ENCODE results near the gene ANKZF1.

- TF ChIP-seq CTCF (IDR thresholded peaks at IDR 0.05; ENCODE audit: insufficient read depth, low read depth, low read length) (no peak), EZH2 (IDR thresholded peaks at IDR 0.05; ENCODE audit: insufficient read depth, low read length) (no peak)
These were observed 5.6 kb upstream of the ANKZF1 start for GRCh38 chr2:219223831-219224610.

Data from astrocyte (in vitro differentiated cells and primary cell).